Psoas muscle (tissue), 8 donors: ENCODE results near the gene EIF1. TPM values are rescaled to one million over a fixed set of nuclear protein-coding genes. Genes with fewer than 3 reads are reported as not detected.
A peak's percentile ranks its signal among the peaks of the same experiment; 100 is the strongest.

Experiments used
- ATAC-seq, 4 donors: fragments of 200-7000 bp; cut with Tn5 transposase; one replicate each; pipeline ENCODE4 v1.9.1; 2020; ENCODE audit warnings: moderate library complexity in 3 of 4, mild to moderate bottlenecking in 2 of 4
- DNase-seq, 2 donors: peaks; one replicate each; pipeline ENCODE4 v3.0.0-alpha.2; 2020
- H3K27ac ChIP-seq: fragments of 200-600 bp; one replicate; pipeline ENCODE4 v1.8.0; 2022
- H3K27me3 ChIP-seq, 3 donors: fragments of 200-600 bp in 1 of 3; one replicate each; pipeline versions ENCODE4 v1.6.1 to v1.8.0; 2013 to 2022; ENCODE audit warnings: low read length in 2 of 3, mild to moderate bottlenecking in 2 of 3, moderate library complexity in 1 of 3; ENCODE audit not compliant: insufficient read depth in 3 of 3
- H3K36me3 ChIP-seq, 2 donors: fragments of 200-600 bp in 1 of 2; one replicate each; pipeline versions ENCODE4 v1.6.1 to v1.8.0; 2013 to 2022; ENCODE audit warnings: low read depth in 1 of 2, mild to moderate bottlenecking in 1 of 2, moderate library complexity in 1 of 2; ENCODE audit not compliant: insufficient read depth in 1 of 2
- H3K4me1 ChIP-seq: fragments of 200-600 bp; one replicate; pipeline ENCODE4 v1.8.0; 2022
- H3K4me3 ChIP-seq: fragments of 200-600 bp; one replicate; pipeline ENCODE4 v1.8.0; 2022; ENCODE audit warnings: mild to moderate bottlenecking
- H3K9me3 ChIP-seq: fragments of 200-600 bp; one replicate; pipeline ENCODE4 v1.8.0; 2022
- WGBS, 3 donors: extraction: QIAGEN DNeasy Blood & Tissue Kit; methylation state at CpG; one replicate each; pipeline versions ENCODE4 v1.1.6 to v1.1.7; 2013; 5-methylcytosine and 5-hydroxymethylcytosine counted together
- intact Hi-C, 2 donors: fragments of 100-400 bp; cut with DNase I; formaldehyde crosslinking; loops; one replicate each; pipeline versions ENCODE4 v1.11.0 to v1.14.2; 2022
- polyA plus RNA-seq, 3 donors: library from polyadenylated mRNA; stranded (reverse); fragments of 200-250 nt; gene quantifications; one replicate each; pipeline ENCODE4 v1.2.3, GENCODE V29; 2013
- total RNA-seq, 4 donors: library from RNA; stranded (reverse); fragmentation: NEBNext Ultra II Directional in 2 of 4; extraction: Animal tissue kit (Norgen Biotek cat#: 25700) in 2 of 4; gene quantifications; one replicate each; pipeline versions ENCODE4 v1.2.1 to v1.2.4, GENCODE V29; 2021 to 2023
- TF ChIP-seq, protein P1 (sequence below): fragments of 200-600 bp; IDR thresholded peaks from one replicate; pipeline ENCODE4 v1.8.0; 2022; ENCODE audit warnings: antibody characterized with exemption
- donor health status: healthy with polysubstance abuse.
- donor health status: DM: no; HTN: no; CAD: no; lungs with moderate emphysema.
- donor health status: Bipolar disorder and iron deficiency.
- donor health status: healthy.
- donor health status: DM: yes; HTN: yes; CAD: no.
- donor health status: DM: no; HTN: no; CAD: no.
- donor health status: DM: no; HTN: no; CAD: no.
- donor health status: DM: yes; HTN: yes; CAD: no.

Gene EIF1
- total and polyA plus RNA-seq, 7 donors, result 1,399 to 2,724 (median 1,788) TPM

DNA sequence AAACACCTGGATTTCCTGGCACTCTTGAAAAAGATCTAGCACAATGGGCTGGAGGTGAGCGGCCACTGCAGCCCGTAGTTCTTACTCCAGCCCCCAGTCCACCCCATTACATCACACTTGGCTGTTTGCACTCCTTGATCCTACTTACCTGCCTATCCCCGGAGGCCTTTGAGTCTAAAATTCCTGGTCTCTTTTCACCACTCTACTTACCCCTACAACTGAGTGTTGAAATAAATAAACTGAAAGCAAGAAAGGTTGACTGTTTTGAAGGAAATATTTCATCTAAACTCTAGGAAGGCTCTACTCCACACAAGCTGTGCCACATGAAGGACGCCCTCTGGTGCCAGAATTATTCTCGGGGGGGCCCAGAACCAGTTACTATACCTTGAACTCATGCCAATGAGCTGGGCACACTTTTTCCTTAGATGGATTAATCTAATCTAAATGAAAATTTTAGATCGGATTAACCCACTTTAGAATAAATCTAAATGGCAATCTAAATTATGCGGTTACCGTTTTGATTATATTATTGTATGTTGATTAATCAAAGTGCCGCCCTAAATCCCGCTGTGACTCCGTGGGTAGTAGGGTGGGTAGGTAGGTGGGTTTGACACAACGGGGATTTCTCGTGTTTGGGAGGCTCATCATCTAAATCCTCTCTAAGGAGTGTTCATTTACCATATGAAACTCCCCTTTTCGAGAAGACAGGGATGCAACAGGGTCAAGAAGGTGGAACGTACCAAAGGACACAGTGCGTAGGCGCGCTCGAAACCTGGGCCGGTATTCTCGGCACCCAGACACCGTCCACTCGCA is 651 bp upstream of the EIF1 start:
- Histone ChIP-seq H3K9me3 (no peaks in the 10 kb centered on the region), H3K4me3 (peak overlapping the region; percentile 87), H3K27ac (peak overlapping the region; percentile 100), H3K36me3 (peaks cover 15 to 36% of the 10 kb centered on the region in 2 donors), H3K27me3 (no peaks in the 10 kb centered on the region), H3K4me1 (peaks cover 31% of the 10 kb centered on the region)
- WGBS, 3 donors, result 6 to 8% (median 7%) methylated on average over 23 of the region's 23 CpGs
- peak; percentile 58 to 74 for DNase-seq
- no peak for ATAC-seq
- TF ChIP-seq, protein P1, sequence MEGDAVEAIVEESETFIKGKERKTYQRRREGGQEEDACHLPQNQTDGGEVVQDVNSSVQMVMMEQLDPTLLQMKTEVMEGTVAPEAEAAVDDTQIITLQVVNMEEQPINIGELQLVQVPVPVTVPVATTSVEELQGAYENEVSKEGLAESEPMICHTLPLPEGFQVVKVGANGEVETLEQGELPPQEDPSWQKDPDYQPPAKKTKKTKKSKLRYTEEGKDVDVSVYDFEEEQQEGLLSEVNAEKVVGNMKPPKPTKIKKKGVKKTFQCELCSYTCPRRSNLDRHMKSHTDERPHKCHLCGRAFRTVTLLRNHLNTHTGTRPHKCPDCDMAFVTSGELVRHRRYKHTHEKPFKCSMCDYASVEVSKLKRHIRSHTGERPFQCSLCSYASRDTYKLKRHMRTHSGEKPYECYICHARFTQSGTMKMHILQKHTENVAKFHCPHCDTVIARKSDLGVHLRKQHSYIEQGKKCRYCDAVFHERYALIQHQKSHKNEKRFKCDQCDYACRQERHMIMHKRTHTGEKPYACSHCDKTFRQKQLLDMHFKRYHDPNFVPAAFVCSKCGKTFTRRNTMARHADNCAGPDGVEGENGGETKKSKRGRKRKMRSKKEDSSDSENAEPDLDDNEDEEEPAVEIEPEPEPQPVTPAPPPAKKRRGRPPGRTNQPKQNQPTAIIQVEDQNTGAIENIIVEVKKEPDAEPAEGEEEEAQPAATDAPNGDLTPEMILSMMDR, result no peak
- intact Hi-C loops, result no loop called here

DNA sequence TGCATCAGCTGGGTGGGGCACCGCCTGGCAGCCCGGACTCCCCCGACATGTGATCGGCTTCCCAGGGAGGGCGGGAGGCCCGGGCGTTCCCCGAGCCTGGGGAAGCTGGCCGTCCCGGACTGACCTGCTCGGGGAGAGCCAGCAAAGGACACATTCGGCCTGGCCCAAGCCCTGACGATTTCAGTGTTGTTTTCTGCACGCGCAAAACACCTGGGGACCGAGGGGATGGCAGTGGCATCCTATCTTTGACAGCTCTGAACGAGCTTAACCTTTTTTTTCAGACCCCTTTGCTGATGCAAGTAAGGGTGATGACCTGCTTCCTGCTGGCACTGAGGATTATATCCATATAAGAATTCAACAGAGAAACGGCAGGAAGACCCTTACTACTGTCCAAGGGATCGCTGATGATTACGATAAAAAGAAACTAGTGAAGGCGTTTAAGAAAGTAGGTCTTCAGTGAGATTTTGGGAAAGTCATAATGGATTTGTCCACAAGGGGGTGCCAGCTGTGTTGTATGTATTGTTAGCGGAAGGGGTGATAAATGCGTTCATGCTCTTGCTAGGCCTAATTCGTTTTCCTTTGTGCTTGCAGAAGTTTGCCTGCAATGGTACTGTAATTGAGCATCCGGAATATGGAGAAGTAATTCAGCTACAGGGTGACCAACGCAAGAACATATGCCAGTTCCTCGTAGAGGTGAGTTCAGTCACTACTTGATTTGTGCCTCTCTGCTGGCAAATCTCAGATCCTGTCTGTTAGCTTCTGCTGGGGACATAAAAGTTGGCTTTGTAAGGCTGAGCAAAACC is 1.0 kb downstream of the EIF1 start:
- ATAC-seq (no peak), DNase-seq (no peak)
- 2 to 4% (median 2%) methylated on average over 27 of the region's 27 CpGs for WGBS, 3 donors
- peak overlapping the region; percentile 100 for H3K27ac ChIP-seq
- peaks cover 31% of the 10 kb centered on the region for H3K4me1 ChIP-seq
- TF ChIP-seq, protein P1, result peak; percentile 58
- H3K4me3 ChIP-seq, result peak overlapping the region; percentile 87
- no peaks in the 10 kb centered on the region for H3K27me3 ChIP-seq
- peaks cover 18 to 53% of the 10 kb centered on the region in 2 donors for H3K36me3 ChIP-seq
- no peaks in the 10 kb centered on the region for H3K9me3 ChIP-seq
- intact Hi-C loops, result no loop called here

DNA sequence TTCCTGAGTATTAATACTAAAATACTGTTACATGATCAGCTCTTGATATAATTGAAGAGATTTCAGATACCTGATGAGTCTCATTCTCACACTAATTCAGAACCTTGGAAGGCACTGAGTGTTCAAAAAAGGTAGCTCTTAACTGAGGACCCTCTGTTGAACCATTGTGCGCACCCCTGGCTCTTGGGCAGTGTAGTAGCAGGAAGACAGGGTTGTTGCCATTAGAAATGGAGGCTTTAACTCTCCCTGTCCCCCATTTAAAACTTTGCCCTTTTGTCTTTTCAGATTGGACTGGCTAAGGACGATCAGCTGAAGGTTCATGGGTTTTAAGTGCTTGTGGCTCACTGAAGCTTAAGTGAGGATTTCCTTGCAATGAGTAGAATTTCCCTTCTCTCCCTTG is 1.8 kb downstream of the EIF1 start:
- WGBS, 3 donors, result 63 to 72% (median 64%) methylated on average over 2 of the region's 2 CpGs
- TF ChIP-seq, protein P1, result no peak
- H3K27ac ChIP-seq, result peak overlapping the region; percentile 100
- H3K9me3 ChIP-seq, result no peaks in the 10 kb centered on the region
- H3K27me3 ChIP-seq, result no peaks in the 10 kb centered on the region
- ATAC-seq (no peak), DNase-seq (no peak)
- intact Hi-C loops, result no loop called here
- peak overlapping the region; percentile 87 for H3K4me3 ChIP-seq
- peaks cover 18 to 60% of the 10 kb centered on the region in 2 donors for H3K36me3 ChIP-seq
- H3K4me1 ChIP-seq, result peaks cover 32% of the 10 kb centered on the region

DNA sequence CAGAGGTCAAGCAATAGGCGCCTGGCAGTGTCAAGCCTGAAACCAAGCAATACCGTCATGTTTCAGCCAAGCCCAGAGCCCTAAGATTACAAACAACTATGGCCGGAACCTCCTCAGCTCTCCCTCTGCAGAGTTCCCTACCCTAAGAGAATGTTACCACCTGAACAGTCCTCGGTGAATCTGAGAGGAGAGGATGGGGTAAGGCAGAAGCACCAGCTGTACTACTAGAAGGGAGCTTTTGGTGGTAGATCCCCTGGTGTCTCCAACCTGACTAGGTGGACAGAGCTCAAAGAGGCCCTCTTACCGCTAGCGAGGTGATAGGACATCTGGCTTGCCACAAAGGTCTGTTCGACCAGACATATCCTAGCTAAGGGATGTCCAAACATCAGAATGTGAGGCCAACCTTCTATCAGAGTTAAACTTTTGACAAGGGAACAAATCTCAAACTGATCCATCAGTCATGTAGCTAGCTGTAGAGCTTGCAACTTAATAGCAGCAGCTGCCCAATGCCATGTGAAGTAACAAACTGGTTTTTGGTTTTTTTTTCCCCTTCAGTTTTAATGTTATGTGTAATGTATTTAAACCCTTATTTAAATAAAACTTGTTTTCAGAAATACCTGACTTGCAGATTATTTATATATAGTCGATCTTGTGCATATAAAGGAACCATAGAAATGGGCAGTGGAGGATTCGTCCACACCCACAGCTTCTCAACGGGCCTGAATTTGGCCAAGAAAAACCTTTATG is 2.5 kb downstream of the EIF1 start:
- TF ChIP-seq, protein P1, result no peak
- ATAC-seq (no peak), DNase-seq (no peak)
- Histone ChIP-seq H3K36me3 (peaks cover 18 to 60% of the 10 kb centered on the region in 2 donors), H3K9me3 (no peaks in the 10 kb centered on the region), H3K4me1 (peaks cover 39% of the 10 kb centered on the region), H3K27me3 (no peaks in the 10 kb centered on the region), H3K27ac (peak overlapping the region; percentile 100), H3K4me3 (peak overlapping the region; percentile 87)
- WGBS, 3 donors, result 59 to 79% (median 66%) methylated on average over 10 of the region's 10 CpGs
- intact Hi-C loops, result no loop called here
